ENCODE results near the gene PCP4L1. TPM values are rescaled to one million over a fixed set of nuclear protein-coding genes. Genes with fewer than 3 reads are reported as not detected.

The PCP4L1 gene
- total RNA-seq, 2 donors from 2014 or later: not detected

DNA sequence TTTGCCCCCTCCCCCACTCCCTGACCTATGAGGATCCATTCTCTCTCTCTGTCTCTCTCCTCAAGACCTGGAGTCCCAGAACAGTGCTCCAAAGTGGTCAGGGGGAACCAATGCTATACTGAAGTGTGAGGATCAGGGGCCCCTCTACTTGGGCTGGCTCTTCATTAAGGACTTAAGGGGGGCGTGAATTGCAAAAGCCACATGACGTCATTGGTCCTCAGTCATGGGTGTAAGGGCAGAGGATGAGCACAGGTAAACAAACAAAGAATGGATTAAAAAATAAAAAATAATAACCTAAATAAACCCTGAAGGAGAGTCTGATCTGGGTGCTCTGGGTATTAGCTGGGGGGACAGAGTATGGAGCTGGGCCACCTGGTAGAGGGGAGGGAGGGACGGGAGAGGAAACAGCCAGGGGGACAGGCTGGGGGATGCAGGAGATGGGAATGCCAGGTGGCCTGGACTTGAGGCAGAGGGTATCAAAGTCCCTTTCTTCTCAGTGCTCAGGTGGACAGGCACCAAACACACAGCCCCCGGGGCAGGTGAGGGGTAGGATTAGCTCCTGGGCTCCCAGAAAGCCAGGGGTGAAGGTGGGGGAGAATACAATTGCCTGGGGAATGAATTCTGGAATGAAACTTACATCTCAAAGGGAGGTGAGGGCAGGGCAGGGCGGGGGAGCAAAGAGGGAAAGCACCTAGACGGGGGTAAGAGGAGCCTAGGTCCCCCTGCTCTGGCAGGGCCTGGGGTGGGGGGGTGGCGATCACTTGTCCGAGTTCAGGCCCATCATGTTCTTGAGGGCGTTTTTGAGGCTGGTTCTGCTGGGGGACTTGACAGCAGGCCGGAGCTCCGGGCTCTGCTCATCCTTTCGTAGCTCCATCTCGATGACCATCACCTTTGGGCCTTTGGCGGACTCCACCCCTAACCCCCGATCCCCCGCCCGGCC is 46.7 kb downstream of the PCP4L1 start:
- no peaks in the 10 kb centered on the region for H3K9me3 ChIP-seq
- DNase-seq: no peak
- H3K4me1 ChIP-seq: peaks cover 15% of the 10 kb centered on the region
- no peaks in the 10 kb centered on the region for H3K27me3 ChIP-seq
- H3K4me3 ChIP-seq: peak overlapping the region; percentile 19 to 39
- H3K27ac ChIP-seq: peak overlapping the region in 3 of 4 donors; percentile 33 to 67 (median 62)
- ATAC-seq: no peak
- intact Hi-C loops (cut with DNase I): no loop called here
- no peak for TF ChIP-seq POLR2A (IDR thresholded peaks at IDR 0.05)
- TF ChIP-seq, protein P1, sequence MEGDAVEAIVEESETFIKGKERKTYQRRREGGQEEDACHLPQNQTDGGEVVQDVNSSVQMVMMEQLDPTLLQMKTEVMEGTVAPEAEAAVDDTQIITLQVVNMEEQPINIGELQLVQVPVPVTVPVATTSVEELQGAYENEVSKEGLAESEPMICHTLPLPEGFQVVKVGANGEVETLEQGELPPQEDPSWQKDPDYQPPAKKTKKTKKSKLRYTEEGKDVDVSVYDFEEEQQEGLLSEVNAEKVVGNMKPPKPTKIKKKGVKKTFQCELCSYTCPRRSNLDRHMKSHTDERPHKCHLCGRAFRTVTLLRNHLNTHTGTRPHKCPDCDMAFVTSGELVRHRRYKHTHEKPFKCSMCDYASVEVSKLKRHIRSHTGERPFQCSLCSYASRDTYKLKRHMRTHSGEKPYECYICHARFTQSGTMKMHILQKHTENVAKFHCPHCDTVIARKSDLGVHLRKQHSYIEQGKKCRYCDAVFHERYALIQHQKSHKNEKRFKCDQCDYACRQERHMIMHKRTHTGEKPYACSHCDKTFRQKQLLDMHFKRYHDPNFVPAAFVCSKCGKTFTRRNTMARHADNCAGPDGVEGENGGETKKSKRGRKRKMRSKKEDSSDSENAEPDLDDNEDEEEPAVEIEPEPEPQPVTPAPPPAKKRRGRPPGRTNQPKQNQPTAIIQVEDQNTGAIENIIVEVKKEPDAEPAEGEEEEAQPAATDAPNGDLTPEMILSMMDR (IDR thresholded peaks at IDR 0.05): no peak
- WGBS, 2 donors: 14 to 21% methylated on average over 16 to 17 of the region's 17 CpGs
- no peaks in the 10 kb centered on the region for H3K36me3 ChIP-seq (replicated peaks in 1 of 2; ENCODE audit: insufficient read depth in 1 of 2, low read depth in 2 of 2)

DNA sequence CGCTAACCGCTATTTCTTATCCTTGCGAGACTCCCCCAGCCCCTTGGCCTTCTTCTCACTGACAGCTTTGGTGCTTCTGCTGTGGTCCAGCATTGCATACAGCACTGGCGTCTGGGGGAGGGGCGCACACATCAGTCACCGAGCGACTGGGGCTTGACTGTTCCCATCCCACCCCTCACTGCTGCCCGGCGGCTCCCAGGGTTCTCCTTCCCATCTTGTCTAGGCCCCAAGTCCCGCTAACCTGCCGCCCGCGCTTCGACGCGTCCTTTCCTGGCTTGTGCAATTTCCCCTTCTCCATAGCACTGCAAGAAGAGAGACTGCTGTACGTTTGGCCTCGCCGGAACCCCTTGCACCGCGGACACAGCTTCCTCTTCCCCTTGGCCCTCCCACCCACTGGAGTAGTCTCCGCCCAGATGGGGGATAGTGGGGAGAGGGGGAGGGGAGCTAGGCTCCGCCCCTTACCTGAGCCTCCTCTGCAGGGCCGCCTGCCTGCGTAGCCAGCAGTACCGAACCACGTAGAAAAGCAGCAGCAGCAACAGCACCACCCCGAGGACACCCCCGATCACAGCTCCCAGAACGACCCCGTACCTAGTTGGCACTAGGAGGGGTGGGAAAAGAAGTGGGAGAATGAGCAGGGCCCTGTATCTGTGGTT is 47.4 kb downstream of the PCP4L1 start:
- H3K27me3 ChIP-seq: no peaks in the 10 kb centered on the region
- DNase-seq: peak; percentile 87 to 93 (median 90)
- WGBS, 2 donors: 3 to 4% methylated on average over 15 to 31 of the region's 31 CpGs
- TF ChIP-seq, protein P1 (IDR thresholded peaks at IDR 0.05): peak in 5 of 7 experiments; percentile 13 to 48 (median 46)
- peak; percentile 27 to 81 (median 77) for TF ChIP-seq POLR2A (IDR thresholded peaks at IDR 0.05)
- H3K27ac ChIP-seq: peak overlapping the region in 3 of 4 donors; percentile 33 to 67 (median 62)
- H3K4me3 ChIP-seq: peak overlapping the region; percentile 19 to 39
- ATAC-seq: peak; percentile 97
- intact Hi-C loops (cut with DNase I): no loop called here
- H3K9me3 ChIP-seq: no peaks in the 10 kb centered on the region
- no peaks in the 10 kb centered on the region for H3K36me3 ChIP-seq (replicated peaks in 1 of 2; ENCODE audit: insufficient read depth in 1 of 2, low read depth in 2 of 2)
- peaks cover 15% of the 10 kb centered on the region for H3K4me1 ChIP-seq

DNA sequence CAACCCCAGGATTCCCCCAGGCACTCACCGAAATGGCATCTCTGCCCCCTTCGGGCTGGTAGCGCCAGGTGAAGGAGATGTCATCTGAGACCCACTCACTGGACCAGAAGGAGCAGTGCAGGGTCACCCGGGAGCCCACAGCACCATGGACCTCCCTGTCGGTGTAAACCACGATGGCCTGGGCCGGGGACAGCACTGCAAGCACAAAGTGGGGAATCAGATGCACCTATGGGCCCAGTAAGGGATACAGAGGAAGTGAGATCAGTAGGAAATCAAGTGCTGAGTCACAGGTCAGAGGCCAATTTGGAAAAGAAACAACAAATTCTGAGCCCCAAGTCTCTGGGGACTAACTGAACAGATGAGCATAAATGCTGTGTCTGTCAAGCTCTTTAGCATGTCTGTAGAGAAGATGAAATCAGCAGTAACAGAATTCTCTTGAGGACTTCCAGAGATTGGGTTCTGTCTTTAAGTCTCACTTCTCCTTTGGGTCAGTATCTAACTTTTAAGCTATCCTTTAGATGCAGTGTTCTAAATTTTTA is 48.8 kb downstream of the PCP4L1 start:
- Histone ChIP-seq H3K4me1 (peaks cover 15% of the 10 kb centered on the region), H3K4me3 (no peak overlapping the region), H3K9me3 (no peaks in the 10 kb centered on the region), H3K36me3 (replicated peaks in 1 of 2; ENCODE audit: insufficient read depth in 1 of 2, low read depth in 2 of 2) (no peaks in the 10 kb centered on the region), H3K27ac (peak overlapping the region in 2 of 4 donors; percentile 38 to 47), H3K27me3 (no peaks in the 10 kb centered on the region)
- WGBS, 2 donors: 73 to 85% methylated on average over 6 to 7 of the region's 7 CpGs
- DNase-seq (peak in 1 of 4 donors; percentile 9), ATAC-seq (no peak)
- intact Hi-C loops (cut with DNase I): no loop called here
- TF ChIP-seq POLR2A (IDR thresholded peaks at IDR 0.05): no peak
- TF ChIP-seq, protein P1 (IDR thresholded peaks at IDR 0.05): no peak

DNA sequence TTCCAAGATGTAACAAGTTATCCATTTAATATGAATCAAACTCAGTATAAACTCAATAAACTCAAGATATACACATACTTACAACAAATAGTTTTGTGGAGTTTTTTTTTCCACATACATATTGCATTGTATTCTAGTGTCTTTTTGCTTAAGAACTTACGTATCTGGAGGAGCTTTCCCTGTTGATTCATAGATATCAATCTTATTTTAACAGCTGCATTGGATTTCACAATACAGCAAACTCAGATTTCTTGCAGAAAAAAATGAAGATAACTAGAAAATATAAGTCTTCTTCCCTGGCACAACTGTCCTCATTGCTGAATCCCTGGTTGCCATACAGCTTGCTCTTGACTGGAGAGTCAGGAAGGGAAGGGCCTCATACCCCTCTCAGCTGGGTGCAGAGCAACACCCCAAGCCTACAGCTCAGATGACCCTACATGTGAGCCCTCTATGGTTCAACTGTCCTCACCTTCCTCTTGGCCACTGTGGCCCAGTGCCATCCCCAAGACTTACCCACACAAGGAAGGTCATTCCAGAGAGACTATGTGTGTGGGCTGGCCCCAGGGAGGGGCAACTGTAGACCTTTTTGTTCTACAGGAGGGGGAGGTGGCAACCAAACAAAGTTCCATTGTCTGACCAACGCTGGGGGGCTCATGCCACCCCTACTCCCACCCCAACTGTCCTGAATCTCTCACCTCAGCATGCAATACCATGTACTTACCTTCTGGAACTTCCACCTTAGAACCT is 49.5 kb downstream of the PCP4L1 start:
- Histone ChIP-seq H3K4me3 (no peak overlapping the region), H3K27me3 (no peaks in the 10 kb centered on the region), H3K4me1 (peaks cover 15% of the 10 kb centered on the region), H3K36me3 (replicated peaks in 1 of 2; ENCODE audit: insufficient read depth in 1 of 2, low read depth in 2 of 2) (no peaks in the 10 kb centered on the region), H3K9me3 (no peaks in the 10 kb centered on the region), H3K27ac (no peak overlapping the region)
- intact Hi-C loops (cut with DNase I): no loop called here
- ATAC-seq (no peak), DNase-seq (no peak)
- 30 to 58% methylated on average over 1 to 2 of the region's 2 CpGs for WGBS, 2 donors
- TF ChIP-seq POLR2A (IDR thresholded peaks at IDR 0.05): no peak
- TF ChIP-seq, protein P1 (IDR thresholded peaks at IDR 0.05): no peak
